Activated effector memory CD4-positive, alpha-beta T cell treated with anti-CD3 and anti-CD28 coated beads, Interleukin-2, amount 50 U/mL, for 16 hours (primary cell): ENCODE measurements around the gene MGME1.

Experiments used
- DNase-seq: peaks from one replicate; pipeline ENCODE4 v3.0.0-alpha.2; 2020

The MGME1 gene

DNA sequence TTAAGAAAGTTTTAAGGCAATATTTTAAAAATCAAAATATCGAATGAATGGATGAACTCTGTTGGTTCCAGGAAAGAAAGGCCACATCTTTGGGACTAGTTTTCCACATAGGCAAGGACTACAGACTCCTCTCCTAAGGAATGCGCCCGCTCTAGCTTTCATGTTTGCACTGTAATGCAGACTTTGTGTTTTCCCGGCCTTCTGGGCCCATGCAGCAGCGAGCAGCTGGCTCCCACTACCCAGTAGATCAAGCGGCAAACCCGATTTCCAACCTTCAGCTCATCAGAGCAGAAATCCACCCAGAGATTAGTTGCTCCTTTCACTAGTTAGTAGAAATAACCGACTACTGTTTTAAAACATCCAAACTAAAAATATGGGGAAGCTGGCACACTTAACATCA is 61.2 kb downstream of the MGME1 start:
- no peak for DNase-seq

DNA sequence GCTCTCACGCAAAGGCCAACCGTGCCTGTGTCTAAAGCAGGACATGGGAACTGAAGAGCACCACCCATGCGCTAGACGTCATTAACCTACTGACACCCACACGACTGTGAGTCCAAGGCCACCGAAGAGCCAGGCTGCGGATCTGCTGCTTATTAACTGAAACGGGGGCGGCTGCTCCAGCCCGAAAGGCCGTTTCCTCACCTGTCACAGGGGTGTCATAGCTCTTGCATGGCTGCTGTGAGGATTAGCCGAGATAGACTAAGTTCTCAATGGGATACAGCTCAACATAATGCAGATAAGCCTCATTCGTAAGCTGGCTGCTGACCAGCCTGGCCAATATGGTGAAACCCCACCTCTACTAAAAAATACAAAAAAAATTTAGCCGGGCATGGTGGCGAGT is 62.2 kb downstream of the MGME1 start:
- DNase-seq, result no peak

GRCh38 chr20:18031888-18032509 is 63.2 kb downstream of the MGME1 start:
- no peak for DNase-seq

DNA sequence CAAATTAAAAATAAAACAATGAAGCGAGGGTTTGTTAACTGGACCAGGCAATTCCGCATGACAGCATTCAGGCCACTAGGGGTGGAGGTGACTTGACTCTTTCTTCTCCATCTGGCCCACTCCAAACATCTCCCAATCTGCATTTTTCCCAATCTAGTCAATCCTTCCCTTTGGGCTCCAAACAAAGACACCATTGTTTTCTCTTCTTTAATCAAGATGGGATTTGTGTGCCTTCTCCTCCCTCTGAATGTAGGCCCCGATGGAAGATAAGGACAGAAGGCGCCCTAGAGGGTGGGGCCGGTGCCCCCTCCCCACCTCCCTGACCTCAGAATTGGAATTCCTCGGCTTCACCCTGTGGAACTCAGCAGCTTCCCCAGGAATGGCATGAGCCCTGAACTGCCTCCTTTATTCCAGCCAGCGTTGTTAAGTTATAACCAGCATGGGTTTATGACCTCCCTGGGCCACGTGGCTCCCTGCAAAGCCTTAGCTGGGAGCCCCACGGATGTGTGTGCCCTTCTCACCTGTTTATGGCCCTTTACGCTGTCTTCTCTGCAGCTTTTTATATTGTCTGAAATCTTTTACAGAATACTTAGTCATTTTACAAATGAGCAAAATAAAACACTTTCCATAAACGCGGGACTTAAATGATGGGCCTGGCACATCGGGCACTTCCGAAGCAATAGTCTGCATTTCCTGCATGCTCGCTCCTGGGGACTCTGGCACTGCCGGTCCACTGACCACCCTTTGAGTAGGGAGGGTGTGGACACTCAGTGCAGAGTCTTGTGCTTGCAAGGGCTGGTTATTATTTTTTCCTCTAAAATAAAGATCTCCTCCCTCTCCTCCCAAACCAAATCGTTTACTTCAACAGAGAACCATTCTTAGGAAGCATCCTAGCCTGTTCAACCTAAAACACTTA is 64.4 kb downstream of the MGME1 start:
- DNase-seq, result no peak

DNA sequence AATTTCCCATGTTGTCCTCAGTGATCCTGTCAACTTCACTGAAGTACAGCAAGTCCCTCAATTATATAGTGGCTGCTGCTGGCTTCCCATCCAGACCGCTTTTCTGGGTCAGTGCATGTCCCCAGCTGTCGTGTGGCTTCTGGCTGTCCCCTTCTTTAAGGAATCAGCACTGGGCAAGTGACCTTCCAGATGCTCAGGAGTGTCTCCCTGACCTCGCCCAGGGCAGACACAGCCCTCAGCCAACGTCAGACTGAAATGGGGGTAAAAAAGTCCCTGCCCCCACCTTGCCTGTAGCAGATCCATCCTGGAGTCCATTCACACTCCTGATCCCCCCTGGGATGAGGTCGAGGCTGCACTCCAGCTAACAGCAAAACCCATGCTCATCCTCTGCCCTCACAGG is 65.2 kb downstream of the MGME1 start:
- DNase-seq, result no peak

GRCh38 chr20:18039063-18039462 is 70.2 kb downstream of the MGME1 start:
- DNase-seq, result no peak
